ENCODE results near the gene SLC4A7.

GRCh38 chr3:27521872-27522265, 37.7 kb upstream of the SLC4A7 start:
- TF ChIP-seq CTCF (conservative IDR thresholded peaks at IDR 0.05 in 1 of 2, IDR thresholded peaks at IDR 0.05 in 1 of 2; ENCODE audit: extremely low read depth in 1 of 2, insufficient read depth in 1 of 2, low read depth in 1 of 2, low read length in 2 of 2): no peak
- TF ChIP-seq EZH2 (IDR thresholded peaks at IDR 0.05; ENCODE audit: borderline replicate concordance, low read length): no peak

Data from mammary epithelial cell (primary cell).